H1 (cell line): ENCODE results near the gene LIMA1. TPM values are rescaled to one million over a fixed set of nuclear protein-coding genes. Genes with fewer than 3 reads are reported as not detected.

Experiments used
- CTCF ChIA-PET: fragments of 300-600 bp; sonication (Branson Sonifier 250); formaldehyde crosslinking; loops from one replicate; lab custom pipeline; 2021; ENCODE audit not compliant: partially characterized antibody; lab: Charles Lee
- POLR2A ChIA-PET: fragments of 300-600 bp; sonication (Branson Sonifier 250); formaldehyde crosslinking; loops from one replicate; lab custom pipeline; 2021; ENCODE audit warnings: inconsistent platforms; ENCODE audit not compliant: partially characterized antibody; lab: Charles Lee
- DNase-seq, 2 experiments: peaks; one replicate each; pipeline versions ENCODE4 v3.0.0 to v3.0.0-alpha.2; 2010 to 2022; ENCODE audit warnings: low spot score in 2 of 2, low read depth in 1 of 2, mixed read lengths in 1 of 2
- FAIRE-seq: peaks from 2 replicates; lab custom pipeline; 2011; peaks lifted over from hg19 to GRCh38; lab: Jason Lieb, UNC
- H2AFZ ChIP-seq: 2 replicates; pipeline ENCODE4 v1.8.1; 2012; ENCODE audit warnings: low read length, inconsistent platforms
- H2AK5ac ChIP-seq: 2 replicates; pipeline ENCODE4 v1.6.1; 2013; ENCODE audit warnings: low read depth, low read length
- H2BK120ac ChIP-seq: replicated peaks from 2 replicates; pipeline ENCODE3; 2013; ENCODE audit warnings: low read depth, low read length, inconsistent platforms
- H2BK12ac ChIP-seq: 2 replicates; pipeline ENCODE4 v1.6.1; 2013; ENCODE audit warnings: low read depth, low read length
- H2BK15ac ChIP-seq: 2 replicates; pipeline ENCODE4 v1.6.1; 2013; ENCODE audit warnings: low read length
- H2BK20ac ChIP-seq: 2 replicates; pipeline ENCODE4 v1.6.1; 2013; ENCODE audit warnings: low read length
- H2BK5ac ChIP-seq: 2 replicates; pipeline ENCODE4 v1.6.1; 2013; ENCODE audit warnings: low read depth, low read length
- H3K14ac ChIP-seq: 2 replicates; pipeline ENCODE4 v1.6.1; 2013; ENCODE audit warnings: inconsistent platforms; ENCODE audit not compliant: insufficient read length
- H3K18ac ChIP-seq: 2 replicates; pipeline ENCODE4 v1.6.1; 2013; ENCODE audit warnings: low read length; ENCODE audit errors: extremely low read depth
- H3K23ac ChIP-seq: 2 replicates; pipeline ENCODE4 v1.6.1; 2013; ENCODE audit warnings: inconsistent platforms; ENCODE audit not compliant: insufficient read length
- H3K23me2 ChIP-seq: 2 replicates; pipeline ENCODE4 v1.6.1; 2013; ENCODE audit warnings: low read depth, low read length
- H3K27ac ChIP-seq: 2 replicates; pipeline ENCODE4 v1.6.1; 2011; ENCODE audit warnings: low read depth, low read length, inconsistent platforms
- H3K27me3 ChIP-seq, 4 experiments: replicated peaks in 1 of 4; 1 replicate in 1 of 4; 2 replicates in 3 of 4; pipeline versions ENCODE4 v1.6.1 to v1.8.1; 2011 to 2013; ENCODE audit warnings: low read length in 3 of 4, mild to moderate bottlenecking in 3 of 4, inconsistent platforms in 2 of 4, mixed read lengths in 2 of 4, moderate library complexity in 1 of 4; ENCODE audit not compliant: control insufficient read depth in 3 of 4, insufficient read depth in 3 of 4; ENCODE audit errors: extremely low read depth in 1 of 4
- H3K36me3 ChIP-seq, 4 experiments: 2 replicates each; pipeline versions ENCODE4 v1.6.1 to v1.8.1; 2011 to 2013; ENCODE audit warnings: mild to moderate bottlenecking in 4 of 4, low read length in 3 of 4, moderate library complexity in 2 of 4, control low read depth in 1 of 4, inconsistent platforms in 1 of 4; ENCODE audit not compliant: insufficient read depth in 4 of 4, control insufficient read depth in 2 of 4
- H3K4ac ChIP-seq: replicated peaks from 2 replicates; pipeline ENCODE3; 2013; ENCODE audit warnings: low read length, low read depth, mixed read lengths, inconsistent platforms; ENCODE audit not compliant: insufficient read length
- H3K4me1 ChIP-seq, 4 experiments: replicated peaks in 1 of 4; 1 replicate in 1 of 4; 2 replicates in 3 of 4; pipeline versions ENCODE4 v1.6.1 to v1.8.1; 2011 to 2013; ENCODE audit warnings: low read length in 3 of 4, inconsistent platforms in 2 of 4, mixed read lengths in 1 of 4; ENCODE audit not compliant: insufficient read depth in 4 of 4, control insufficient read depth in 3 of 4
- H3K4me2 ChIP-seq, 2 experiments: 2 replicates each; pipeline versions ENCODE4 v1.6.1 to v1.8.1; 2011 to 2013; ENCODE audit warnings: low read depth in 2 of 2, low read length in 2 of 2, control low read depth in 1 of 2, inconsistent platforms in 1 of 2, mild to moderate bottlenecking in 1 of 2; ENCODE audit not compliant: insufficient read depth in 1 of 2
- H3K4me3 ChIP-seq, 4 experiments: fragments of 200-600, 300-600 bp in 1 of 4; sonication (generic), shearing (Covaris generic), sonication (Bioruptor Twin) in 1 of 4; 2 replicates each; pipeline versions ENCODE4 v1.5.1 to v1.8.1; 2011 to 2016; ENCODE audit warnings: low read length in 4 of 4, low read depth in 3 of 4, control low read depth in 2 of 4, inconsistent platforms in 2 of 4, mild to moderate bottlenecking in 2 of 4, mixed read lengths in 1 of 4, moderate library complexity in 1 of 4; ENCODE audit not compliant: insufficient read depth in 2 of 4; ENCODE audit errors: extremely low read depth in 1 of 4
- H3K56ac ChIP-seq: replicated peaks from 2 replicates; pipeline ENCODE3; 2013; ENCODE audit warnings: low read depth, mild to moderate bottlenecking, mixed read lengths, low read length, inconsistent platforms; ENCODE audit not compliant: insufficient read length
- H3K79me1 ChIP-seq: 2 replicates; pipeline ENCODE4 v1.6.1; 2013; ENCODE audit warnings: low read depth, low read length, control low read depth
- H3K79me2 ChIP-seq, 2 experiments: 2 replicates each; pipeline versions ENCODE4 v1.6.1 to v1.8.1; 2012 to 2013; ENCODE audit warnings: low read length in 2 of 2, mild to moderate bottlenecking in 2 of 2, inconsistent platforms in 1 of 2; ENCODE audit not compliant: insufficient read depth in 2 of 2, control insufficient read depth in 1 of 2
- H3K9ac ChIP-seq, 4 experiments: replicated peaks in 1 of 4; 1 replicate in 1 of 4; 2 replicates in 3 of 4; pipeline versions ENCODE4 v1.6.1 to v1.8.1; 2011 to 2013; ENCODE audit warnings: low read depth in 3 of 4, low read length in 3 of 4, control low read depth in 2 of 4, mild to moderate bottlenecking in 2 of 4, moderate library complexity in 2 of 4, inconsistent platforms in 1 of 4; ENCODE audit errors: extremely low read depth in 1 of 4
- H3K9me3 ChIP-seq, 2 experiments: 2 replicates each; pipeline versions ENCODE4 v1.6.1 to v1.8.1; 2012 to 2013; ENCODE audit warnings: mild to moderate bottlenecking in 2 of 2, moderate library complexity in 2 of 2, control low read depth in 1 of 2, inconsistent platforms in 1 of 2, low read depth in 1 of 2, low read length in 1 of 2, mixed read lengths in 1 of 2; ENCODE audit not compliant: insufficient read depth in 2 of 2
- H4K20me1 ChIP-seq, 2 experiments: replicated peaks in 1 of 2; 2 replicates each; pipeline versions ENCODE3 to v1.8.1; 2011 to 2013; ENCODE audit warnings: inconsistent platforms in 2 of 2, low read length in 2 of 2, mild to moderate bottlenecking in 1 of 2; ENCODE audit not compliant: insufficient read depth in 2 of 2, control insufficient read depth in 1 of 2
- H4K5ac ChIP-seq: 2 replicates; pipeline ENCODE4 v1.6.1; 2013; ENCODE audit warnings: low read length, low read depth, mixed read lengths, inconsistent platforms; ENCODE audit not compliant: insufficient read length
- H4K8ac ChIP-seq: 2 replicates; pipeline ENCODE4 v1.8.0; 2013; ENCODE audit warnings: mild to moderate bottlenecking, moderate library complexity, low read length, inconsistent platforms; ENCODE audit not compliant: insufficient read depth; ENCODE audit errors: extremely low read depth
- H4K91ac ChIP-seq: replicated peaks from 2 replicates; pipeline ENCODE3; 2013; ENCODE audit warnings: low read length, mixed read lengths, inconsistent platforms; ENCODE audit not compliant: insufficient read length
- ATF3 ChIP-seq: IDR thresholded peaks from 2 replicates; pipeline ENCODE4 v1.6.1; 2011; ENCODE audit warnings: low read depth, mild to moderate bottlenecking, low read length; ENCODE audit not compliant: insufficient read depth
- BACH1 ChIP-seq: IDR thresholded peaks from 2 replicates; pipeline ENCODE4 v1.6.1; 2012; ENCODE audit warnings: low read length, improper control_type of control experiment
- CHD2 ChIP-seq: IDR thresholded peaks from 2 replicates; pipeline ENCODE4 v1.6.1; 2012; ENCODE audit warnings: low read length, improper control_type of control experiment
- CREB1 ChIP-seq: IDR thresholded peaks from 2 replicates; pipeline ENCODE4 v1.6.1; 2012; ENCODE audit warnings: inconsistent platforms
- E2F6 ChIP-seq: IDR thresholded peaks from 2 replicates; pipeline ENCODE4 v1.6.1; 2012; ENCODE audit warnings: inconsistent platforms
- JUN ChIP-seq: IDR thresholded peaks from 2 replicates; pipeline ENCODE4 v1.6.1; 2011; ENCODE audit warnings: low read depth, mild to moderate bottlenecking, improper control_type of control experiment, low read length
- KDM1A ChIP-seq: fragments of 200-600, 300-600 bp; sonication (generic); IDR thresholded peaks from 2 replicates; pipeline ENCODE4 v1.7.1; 2016; ENCODE audit warnings: mild to moderate bottlenecking, low read length, borderline replicate concordance
- NANOG ChIP-seq: IDR thresholded peaks from 2 replicates; pipeline ENCODE4 v1.6.1; 2011; ENCODE audit warnings: low read length, low read depth, mild to moderate bottlenecking, inconsistent platforms; ENCODE audit not compliant: insufficient read depth, poor library complexity, severe bottlenecking
- RNF2 ChIP-seq: fragments of 200-900, 300-1000 bp; sonication (generic); IDR thresholded peaks from 2 replicates; pipeline ENCODE4 v1.7.1; 2016; ENCODE audit warnings: borderline replicate concordance, low read depth, mild to moderate bottlenecking, antibody characterized with exemption, low read length; ENCODE audit not compliant: poor library complexity, severe bottlenecking; ENCODE audit errors: missing control alignments
- RXRA ChIP-seq: IDR thresholded peaks from 2 replicates; pipeline ENCODE4 v1.6.1; 2011; ENCODE audit warnings: low read depth, mild to moderate bottlenecking, low read length, moderate library complexity; ENCODE audit not compliant: insufficient read depth
- TAF7 ChIP-seq: optimal IDR thresholded peaks from 2 replicates; pipeline ENCODE3; 2011; ENCODE audit warnings: low read depth, mild to moderate bottlenecking, inconsistent platforms, low read length, moderate library complexity, borderline replicate concordance
- YY1 ChIP-seq: IDR thresholded peaks from 2 replicates; pipeline ENCODE4 v1.6.1; 2011; ENCODE audit warnings: low read depth, mild to moderate bottlenecking, low read length
- ZNF274 ChIP-seq: IDR thresholded peaks from 2 replicates; pipeline ENCODE4 v1.7.0; 2012; ENCODE audit warnings: low read length, borderline replicate concordance; ENCODE audit errors: extremely low read depth
- WGBS, 2 experiments: shearing (Covaris generic) in 1 of 2; methylation state at CpG; one replicate each; pipeline versions ENCODE4 v1.1.6 to v1.1.7; 2013 to 2015; ENCODE audit warnings: low lambda C conversion rate in 2 of 2, mixed read lengths in 2 of 2, inconsistent platforms in 1 of 2, low coverage in 1 of 2, missing lambda C conversion rate in 1 of 2; ENCODE audit not compliant: insufficient replicate concordance in 2 of 2, insufficient coverage in 1 of 2, insufficient read length in 1 of 2; ENCODE audit errors: extremely low coverage in 1 of 2, missing lambda C conversion rate in 1 of 2; 5-methylcytosine and 5-hydroxymethylcytosine counted together
- polyA plus RNA-seq, 7 experiments: library from polyadenylated mRNA; depleted of rRNA in 3 of 7; stranded (reverse) in 5 of 7; unstranded in 2 of 7; fragments of >200 nt in 5 of 7; fragments of 200-250 nt in 2 of 7; gene quantifications; 1 replicate in 5 of 7; 2 replicates in 1 of 7; 4 replicates in 1 of 7; pipeline versions ENCODE4 v1.2.1 to v1.2.3, GENCODE V29; 2011 to 2013; ENCODE audit warnings: missing spikeins in 2 of 7, mixed read lengths in 2 of 7
- total RNA-seq: library from RNA; stranded (reverse); fragmentation: NEBNext Ultra II Directional; extraction: Animal tissue kit (Norgen Biotek cat#: 25700); gene quantifications from 2 replicates; pipeline ENCODE4 v1.2.1, GENCODE V29; 2021

LIMA1 gene
- total and polyA plus RNA-seq, 2 of the 8 experiments (the other 6 are each of a cell fraction or from before 2014, with no cell fraction given) = 12.7 to 47.6 TPM

- no peak overlapping the region for H3K4me3 ChIP-seq
- no peak overlapping the region for H2BK120ac ChIP-seq
- H3K4me1 ChIP-seq = peaks cover 0 to 2% (median under 1%) of the 10 kb centered on the region in 4 experiments; a peak in 1 of 7 replicates
- no peak overlapping the region for H3K27ac ChIP-seq
- 86% methylated on average over 2 of the region's 2 CpGs; no CpG with 5 or more reads in 1 of the 2 experiments for WGBS, 2 experiments
- ChIA-PET POLR2A (no interaction called here), CTCF (interaction anchor here (0.6 to 1.4 kb wide), 2 partner anchors 34 to 107 kb away, joined by 3 read pairs; no protein-coding TSS in a partner anchor)
- H2BK5ac ChIP-seq = no peak overlapping the region
- no peak overlapping the region for H2BK20ac ChIP-seq
- no peak overlapping the region for H2BK15ac ChIP-seq
- peaks cover 0 to 13% of the 10 kb centered on the region in 2 experiments; a peak in 2 of 4 replicates for H3K79me2 ChIP-seq
- no peak overlapping the region for H3K4me2 ChIP-seq
- H4K5ac ChIP-seq = no peak overlapping the region
- H3K79me1 ChIP-seq = no peaks in the 10 kb centered on the region; the same call in 1 of the 2 replicates
- no peak overlapping the region for H4K91ac ChIP-seq
- H3K4ac ChIP-seq = no peak overlapping the region
- DNase-seq (no peak), FAIRE-seq (no peak)
- no peak overlapping the region for H4K8ac ChIP-seq
- H4K20me1 ChIP-seq = no peaks in the 10 kb centered on the region
- no peak overlapping the region for H3K23ac ChIP-seq
- no peak overlapping the region for H2AK5ac ChIP-seq
- no peak overlapping the region for H2BK12ac ChIP-seq
- H3K27me3 ChIP-seq = no peaks in the 10 kb centered on the region
- H3K36me3 ChIP-seq = peaks cover 2 to 17% (median 5%) of the 10 kb centered on the region in 4 experiments; a peak in 4 of 8 replicates
- H2AFZ ChIP-seq = no peak overlapping the region
- no peak overlapping the region for H3K56ac ChIP-seq
- no peak overlapping the region for H3K9ac ChIP-seq
- H3K23me2 ChIP-seq = no peaks in the 10 kb centered on the region
- no peaks in the 10 kb centered on the region for H3K9me3 ChIP-seq
- no peak overlapping the region for H3K18ac ChIP-seq
- no peak overlapping the region for H3K14ac ChIP-seq
- TF ChIP-seq CREB1 (no peak), ATF3 (no peak), YY1 (no peak), TAF7 (no peak), E2F6 (no peak), BACH1 (no peak), NANOG (no peak), ZNF274 (no peak), CHD2 (no peak), KDM1A (no peak), RNF2 (no peak), RXRA (no peak), JUN (no peak)
Measured at GRCh38 chr12:50207424-50207823, 75.9 kb downstream of the LIMA1 start.
